ENCODE data around the gene SCIN.
"Not testable (repeated sequence)": the region's sequence is repeated elsewhere in the genome, so short reads cannot be mapped to it uniquely, and the experiment has no call there.

Gene SCIN

GRCh38 chr7:12620371-12620770, 49.9 kb downstream of the SCIN start:
- DNase-seq, result no peak

- no peak for DNase-seq
These were observed 52.7 kb downstream of the SCIN start for GRCh38 chr7:12623223-12623622.

- DNase-seq, result no peak
These were observed 53.5 kb downstream of the SCIN start for GRCh38 chr7:12623885-12624498.

- DNase-seq, result no peak
These were observed 55.3 kb downstream of the SCIN start for GRCh38 chr7:12625836-12626235.

GRCh38 chr7:12629816-12630512, 59.4 kb downstream of the SCIN start:
- DNase-seq, result no peak

GRCh38 chr7:12630513-12630819, 59.9 kb downstream of the SCIN start:
- DNase-seq, result no peak

- no peak for DNase-seq
These were observed 63.1 kb downstream of the SCIN start for GRCh38 chr7:12633582-12633981.

- peak in 3 of 6 experiments; percentile 30 to 48 (median 31) for DNase-seq
These were observed 65.3 kb downstream of the SCIN start for GRCh38 chr7:12635830-12636229.

- no peak for DNase-seq
These were observed 66.8 kb downstream of the SCIN start for GRCh38 chr7:12637328-12637727.

- no peak for DNase-seq
These were observed 67.5 kb downstream of the SCIN start for GRCh38 chr7:12637819-12638592.

- peak in 3 of 6 experiments; percentile 14 to 57 (median 50) for DNase-seq
These were observed 68.4 kb downstream of the SCIN start for GRCh38 chr7:12638851-12639456.

- DNase-seq, result no peak
These were observed 70.0 kb downstream of the SCIN start for GRCh38 chr7:12640299-12641096.

GRCh38 chr7:12641196-12641595, 70.7 kb downstream of the SCIN start:
- no peak for DNase-seq

- no peak for DNase-seq
These were observed 72.0 kb downstream of the SCIN start for GRCh38 chr7:12642508-12642907.

GRCh38 chr7:12643001-12643643, 72.6 kb downstream of the SCIN start:
- no peak for DNase-seq

GRCh38 chr7:12643644-12644043, 73.1 kb downstream of the SCIN start:
- DNase-seq, result no peak

- DNase-seq, result not testable (repeated sequence)
These were observed 74.7 kb downstream of the SCIN start for GRCh38 chr7:12645212-12645611.

GRCh38 chr7:12646139-12646538, 75.6 kb downstream of the SCIN start:
- DNase-seq, result no peak

- no peak for DNase-seq
These were observed 77.1 kb downstream of the SCIN start for GRCh38 chr7:12647364-12648219.

GRCh38 chr7:12648704-12649261, 78.3 kb downstream of the SCIN start:
- DNase-seq, result no peak

- no peak for DNase-seq
These were observed 78.8 kb downstream of the SCIN start for GRCh38 chr7:12649348-12649747.

All from stimulated activated naive CD4-positive, alpha-beta T cell (primary cell).